Astrocyte of the spinal cord (primary cell): ENCODE results near the gene RALA.

Source experiments
- DNase-seq: peaks from one replicate; pipeline ENCODE4 v3.0.0; 2011; ENCODE audit warnings: low read depth, low spot score
- H3K4me3 ChIP-seq: 2 replicates; pipeline ENCODE4 v1.5.1; 2011; ENCODE audit warnings: low read depth, mild to moderate bottlenecking, low read length, moderate library complexity
- in situ Hi-C: cut with HindIII; loops from 2 replicates; pipeline ENCODE4 v1.10.0; 2017; ENCODE audit warnings: low sequenced_read_pairs
- TF ChIP-seq, protein P1 (sequence below): IDR thresholded peaks from 2 replicates; pipeline ENCODE4 v1.5.1; 2012; ENCODE audit warnings: low read depth, mild to moderate bottlenecking, low read length, inconsistent platforms

The RALA gene

DNA sequence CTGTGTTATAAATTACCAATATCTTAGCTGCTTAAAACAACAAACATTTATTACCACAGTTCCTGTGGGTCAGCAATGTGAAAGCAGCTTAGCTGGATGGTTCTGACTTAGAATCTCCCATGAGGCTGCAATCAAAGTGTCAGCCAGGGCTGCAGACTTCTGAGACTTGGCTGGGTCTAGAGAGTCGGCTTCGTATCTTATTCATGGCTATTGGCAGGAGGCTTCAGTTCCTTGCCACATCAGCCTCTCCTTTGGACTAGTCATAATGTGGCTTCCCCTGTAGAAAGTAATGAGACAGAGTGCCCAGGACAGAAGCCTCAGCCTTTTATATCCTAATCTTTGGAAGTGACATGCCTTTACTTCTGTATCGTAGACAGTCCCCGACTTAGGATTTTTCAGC is 27.3 kb downstream of the RALA start:
- DNase-seq: peak; percentile 71
- in situ Hi-C loops: no loop called here
- TF ChIP-seq, protein P1, sequence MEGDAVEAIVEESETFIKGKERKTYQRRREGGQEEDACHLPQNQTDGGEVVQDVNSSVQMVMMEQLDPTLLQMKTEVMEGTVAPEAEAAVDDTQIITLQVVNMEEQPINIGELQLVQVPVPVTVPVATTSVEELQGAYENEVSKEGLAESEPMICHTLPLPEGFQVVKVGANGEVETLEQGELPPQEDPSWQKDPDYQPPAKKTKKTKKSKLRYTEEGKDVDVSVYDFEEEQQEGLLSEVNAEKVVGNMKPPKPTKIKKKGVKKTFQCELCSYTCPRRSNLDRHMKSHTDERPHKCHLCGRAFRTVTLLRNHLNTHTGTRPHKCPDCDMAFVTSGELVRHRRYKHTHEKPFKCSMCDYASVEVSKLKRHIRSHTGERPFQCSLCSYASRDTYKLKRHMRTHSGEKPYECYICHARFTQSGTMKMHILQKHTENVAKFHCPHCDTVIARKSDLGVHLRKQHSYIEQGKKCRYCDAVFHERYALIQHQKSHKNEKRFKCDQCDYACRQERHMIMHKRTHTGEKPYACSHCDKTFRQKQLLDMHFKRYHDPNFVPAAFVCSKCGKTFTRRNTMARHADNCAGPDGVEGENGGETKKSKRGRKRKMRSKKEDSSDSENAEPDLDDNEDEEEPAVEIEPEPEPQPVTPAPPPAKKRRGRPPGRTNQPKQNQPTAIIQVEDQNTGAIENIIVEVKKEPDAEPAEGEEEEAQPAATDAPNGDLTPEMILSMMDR: no peak
- no peak overlapping the region for H3K4me3 ChIP-seq

DNA sequence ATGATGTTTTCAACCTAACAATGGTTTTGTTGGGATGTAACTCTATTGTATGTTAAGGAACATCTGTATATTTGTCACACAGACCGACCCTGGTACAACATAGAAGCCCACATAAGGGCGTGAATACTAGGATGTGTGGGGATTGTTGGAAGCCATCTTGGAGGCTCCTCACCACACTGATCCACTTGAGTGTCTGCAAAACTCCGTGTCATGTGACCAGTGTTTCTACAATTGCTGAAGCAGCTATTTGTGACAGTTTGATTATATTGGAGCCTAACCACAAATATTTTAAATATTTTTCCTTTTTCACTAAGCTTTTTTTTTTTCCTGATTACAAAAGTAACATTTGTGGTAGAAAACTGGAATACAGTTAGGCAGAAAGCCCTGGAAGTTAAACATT is 27.9 kb downstream of the RALA start:
- no peak overlapping the region for H3K4me3 ChIP-seq
- peak; percentile 27 for DNase-seq
- TF ChIP-seq, protein P1: no peak
- in situ Hi-C loops: no loop called here

DNA sequence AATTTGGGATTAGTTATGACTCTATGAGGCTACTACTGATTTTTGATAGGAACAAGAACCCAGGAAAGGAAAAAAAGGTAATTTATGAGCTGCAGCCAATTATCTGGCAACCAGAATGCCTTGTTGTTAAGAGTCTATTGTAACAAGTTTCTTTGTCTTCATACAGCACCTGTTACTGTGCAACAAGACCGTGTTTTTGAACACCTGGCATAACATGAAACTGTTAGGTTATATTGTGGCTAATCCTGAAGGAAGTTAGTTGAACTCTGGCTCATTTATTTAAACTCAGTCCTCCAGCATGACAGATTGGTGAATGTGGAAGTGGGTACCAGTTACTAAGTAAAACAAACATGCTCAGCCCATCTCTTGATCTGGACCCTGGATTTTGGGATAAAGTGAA is 33.0 kb downstream of the RALA start:
- in situ Hi-C loops: no loop called here
- TF ChIP-seq, protein P1: no peak
- no peak for DNase-seq
- H3K4me3 ChIP-seq: no peak overlapping the region

DNA sequence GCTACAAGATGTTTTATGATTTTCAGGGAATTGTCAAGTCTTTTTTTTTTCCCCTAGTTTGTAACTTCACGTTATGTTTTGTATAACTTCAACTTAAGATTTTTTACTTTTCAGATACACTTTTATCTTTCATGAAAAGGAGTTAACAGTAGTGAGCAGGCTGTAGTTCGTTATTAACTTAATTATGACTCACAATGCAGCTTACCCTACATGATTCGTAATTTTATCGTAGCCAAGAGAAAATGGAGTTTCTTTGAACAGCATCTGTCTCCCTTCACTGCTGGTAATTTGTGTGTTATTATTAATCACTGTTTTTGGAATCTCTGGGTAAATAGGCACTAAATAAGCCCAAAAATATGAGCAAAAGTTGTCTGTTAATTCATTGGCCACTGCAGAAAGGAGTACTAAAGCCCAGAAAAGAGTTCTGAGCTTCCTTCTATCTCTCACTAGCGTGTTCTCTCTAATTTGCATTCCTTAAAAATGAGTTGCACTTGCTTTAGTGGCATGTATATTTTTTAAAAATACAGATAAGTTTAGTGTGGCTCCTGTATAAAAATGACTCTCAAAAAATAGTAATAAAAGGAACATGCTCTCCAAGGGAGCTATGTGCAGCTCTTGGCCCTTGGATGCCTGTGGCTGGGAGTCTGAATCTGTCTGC is 36.1 kb downstream of the RALA start:
- TF ChIP-seq, protein P1: no peak

DNA sequence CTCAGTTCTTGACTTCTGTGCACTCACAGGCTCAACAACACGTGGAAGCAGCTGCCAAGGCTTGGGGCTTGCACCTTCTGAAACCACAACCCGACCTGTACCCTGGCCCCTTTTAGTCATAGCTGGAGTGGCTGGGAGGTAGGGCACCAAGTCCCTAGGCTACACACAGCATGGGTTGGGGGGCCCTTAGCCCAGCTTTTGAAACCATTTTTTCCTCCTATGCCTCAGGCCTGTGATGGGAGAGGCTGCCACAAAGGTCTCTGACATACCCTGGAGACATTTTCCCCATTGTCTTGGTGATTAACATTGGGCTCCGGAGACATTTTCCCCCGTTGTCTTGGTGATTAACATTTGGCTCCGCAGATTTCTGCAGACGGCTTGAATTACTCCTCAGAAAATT is 38.6 kb downstream of the RALA start:
- DNase-seq: no peak
- TF ChIP-seq, protein P1: no peak
- H3K4me3 ChIP-seq: no peak overlapping the region
- in situ Hi-C loops: no loop called here

More for the DNA sequence above, 36.1 kb downstream of the RALA start:
- in situ Hi-C loops: no loop called here
- H3K4me3 ChIP-seq: no peak overlapping the region
- DNase-seq: no peak

DNA sequence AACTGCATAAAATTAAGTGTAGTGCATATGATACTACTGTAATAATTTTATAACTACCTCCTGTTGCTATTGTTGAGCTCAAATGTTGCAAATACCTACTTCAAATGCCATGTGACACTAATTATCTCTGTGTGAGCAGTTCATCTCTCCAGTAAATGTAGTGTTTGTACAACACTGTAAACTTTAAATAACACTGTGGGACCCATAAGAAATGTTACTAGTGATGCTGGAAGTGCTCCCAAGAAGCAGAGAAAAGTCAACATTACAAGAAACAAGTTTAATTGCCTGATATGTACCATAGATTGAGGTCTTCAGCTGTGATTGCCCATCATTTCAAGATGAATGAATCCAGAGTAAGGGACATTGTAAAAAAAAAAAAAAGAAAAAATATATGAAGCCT is 39.9 kb downstream of the RALA start:
- in situ Hi-C loops: no loop called here
- no peak overlapping the region for H3K4me3 ChIP-seq
- no peak for DNase-seq
- TF ChIP-seq, protein P1: no peak
